MCF 10A (cell line): ENCODE results near the gene DFFA. TPM values are rescaled to one million over a fixed set of nuclear protein-coding genes. Genes with fewer than 3 reads are reported as not detected.
"Not testable (repeated sequence)": the region's sequence is repeated elsewhere in the genome, so short reads cannot be mapped to it uniquely, and the experiment has no call there.

Experiments
- BruUV-seq: library from RNA; stranded (reverse); fragments of 400-500 nt; replicated peaks from 2 replicates; lab custom pipeline; 2021; lab: Mats Ljungman, UMichigan
- CTCF ChIA-PET: fragments of 300-600 bp; sonication (Branson Sonifier 250); formaldehyde crosslinking; extraction: SDS; loops from one replicate; lab custom pipeline; 2021; ENCODE audit warnings: antibody characterized with exemption, inconsistent platforms; lab: Yijun Ruan, JAX
- POLR2A ChIA-PET: fragments of 300-600, 350-650 bp; sonication (Branson Sonifier 250); formaldehyde crosslinking; extraction: SDS; loops from one replicate; lab custom pipeline; 2020; ENCODE audit warnings: antibody characterized with exemption, inconsistent platforms; lab: Yijun Ruan, JAX
- DNase-seq: peaks from one replicate; pipeline ENCODE4 v3.0.0-alpha.2; 2018; ENCODE audit not compliant: unreplicated experiment
- H3K27ac Mint-ChIP-seq: one replicate; pipeline ENCODE4 v1.8.0; 2022; ENCODE audit warnings: mild to moderate bottlenecking, low read depth, mixed read lengths; ENCODE audit not compliant: unreplicated experiment
- H3K27me3 Mint-ChIP-seq: one replicate; pipeline ENCODE4 v1.8.0; 2022; ENCODE audit warnings: mixed read lengths; ENCODE audit not compliant: insufficient read depth, unreplicated experiment
- H3K36me3 Mint-ChIP-seq: one replicate; pipeline ENCODE4 v1.8.0; 2022; ENCODE audit warnings: mild to moderate bottlenecking, moderate library complexity, mixed read lengths; ENCODE audit not compliant: insufficient read depth, unreplicated experiment
- H3K4me1 Mint-ChIP-seq: one replicate; pipeline ENCODE4 v1.8.0; 2022; ENCODE audit warnings: mixed read lengths; ENCODE audit not compliant: insufficient read depth, unreplicated experiment
- H3K4me3 Mint-ChIP-seq: one replicate; pipeline ENCODE4 v1.8.0; 2022; ENCODE audit warnings: mild to moderate bottlenecking, moderate library complexity, mixed read lengths; ENCODE audit not compliant: unreplicated experiment
- H3K9me3 Mint-ChIP-seq: one replicate; pipeline ENCODE4 v1.8.0; 2022; ENCODE audit warnings: mixed read lengths; ENCODE audit not compliant: unreplicated experiment
- CTCF ChIP-seq: fragments of 200-600 bp; IDR thresholded peaks from one replicate; pipeline ENCODE4 v1.8.0; 2022; ENCODE audit warnings: antibody characterized with exemption, mild to moderate bottlenecking; ENCODE audit not compliant: unreplicated experiment
- intact Hi-C: fragments of 100-400 bp; cut with micrococcal nuclease; formaldehyde crosslinking; loops from 2 replicates; pipeline ENCODE4 v1.14.1; 2022
- total RNA-seq: library from RNA; stranded (reverse); gene quantifications from 2 replicates; pipeline ENCODE4 v1.2.3, GENCODE V29; 2022

DFFA gene
- total RNA-seq, 1 experiment from 2014 or later = 51.3 TPM

GRCh38 chr1:10424651-10425050 lies 47.7 kb downstream of the DFFA start:
- TF ChIP-seq CTCF = no peak
- POLR2A ChIA-PET = interaction anchor here (1.2 kb wide), 1 partner anchor 25 kb away, joined by 4 read pairs; no protein-coding TSS in a partner anchor
- Mint-ChIP-seq H3K36me3 (peaks cover 24% of the 10 kb centered on the region), H3K27me3 (no peaks in the 10 kb centered on the region), H3K4me1 (no peaks in the 10 kb centered on the region), H3K9me3 (no peaks in the 10 kb centered on the region), H3K27ac (no peak overlapping the region), H3K4me3 (no peak overlapping the region)
- CTCF ChIA-PET = interaction anchor here (0.6 to 1.6 kb wide), 3 partner anchors 29 to 215 kb away, joined by 3 to 8 read pairs (median 3); no protein-coding TSS in a partner anchor
- BruUV-seq = no TSS peak
- intact Hi-C loops = loop anchor here (5.0 kb wide), 1 partner anchor 557 kb away; no protein-coding TSS in a partner anchor
- DNase-seq = no peak

GRCh38 chr1:10424034-10424433 lies 48.3 kb downstream of the DFFA start:
- intact Hi-C loops = no loop called here
- ChIA-PET POLR2A (interaction anchor here (1.2 kb wide), 1 partner anchor 25 kb away, joined by 4 read pairs; no protein-coding TSS in a partner anchor), CTCF (interaction anchor here (0.6 to 1.6 kb wide), 3 partner anchors 28 to 214 kb away, joined by 3 to 8 read pairs (median 3); no protein-coding TSS in a partner anchor)
- TF ChIP-seq CTCF = no peak
- H3K36me3 Mint-ChIP-seq = peaks cover 30% of the 10 kb centered on the region
- DNase-seq = no peak
- H3K27me3 Mint-ChIP-seq = no peaks in the 10 kb centered on the region
- H3K27ac Mint-ChIP-seq = peak overlapping the region; percentile 27
- BruUV-seq = no TSS peak
- H3K4me3 Mint-ChIP-seq = no peak overlapping the region
- H3K9me3 Mint-ChIP-seq = no peaks in the 10 kb centered on the region
- H3K4me1 Mint-ChIP-seq = no peaks in the 10 kb centered on the region

DNA sequence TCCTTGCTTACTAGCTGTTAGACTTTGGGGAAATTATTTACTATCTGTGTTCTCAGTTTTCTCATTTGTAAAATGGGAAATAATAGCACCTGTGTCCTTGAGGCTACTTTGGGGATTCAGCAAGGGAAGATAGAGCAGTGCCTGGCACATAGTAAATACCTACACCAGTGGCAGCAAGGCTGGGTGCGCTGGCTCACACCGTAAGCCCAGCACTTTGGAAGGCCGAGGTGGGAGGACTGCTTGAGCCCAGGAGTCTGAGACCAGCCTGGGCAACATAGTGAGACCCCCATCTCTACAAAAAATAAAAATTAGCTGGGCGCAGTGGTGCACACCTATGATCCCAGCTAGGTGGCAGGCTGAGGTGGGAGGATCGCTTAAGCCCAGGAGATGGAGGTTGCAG lies 50.7 kb downstream of the DFFA start:
- Mint-ChIP-seq H3K27me3 (no peaks in the 10 kb centered on the region), H3K36me3 (peaks cover 54% of the 10 kb centered on the region), H3K4me1 (no peaks in the 10 kb centered on the region), H3K4me3 (no peak overlapping the region), H3K9me3 (no peaks in the 10 kb centered on the region), H3K27ac (no peak overlapping the region)
- intact Hi-C loops = no loop called here
- no peak for DNase-seq
- POLR2A ChIA-PET = interaction anchor here (1.5 kb wide), 1 partner anchor 34 kb away, joined by 3 read pairs; no protein-coding TSS in a partner anchor
- no TSS peak for BruUV-seq
- CTCF ChIA-PET = interaction anchor here (1.6 kb wide), 1 partner anchor 8 kb away, joined by 5 read pairs; the partner anchor contains the start of gene CENPS
- TF ChIP-seq CTCF = no peak

- no peak overlapping the region for H3K27ac Mint-ChIP-seq
These were observed 53.0 kb downstream of the DFFA start for GRCh38 chr1:10419351-10419750.

GRCh38 chr1:10418741-10419140 lies 53.6 kb downstream of the DFFA start:
- H3K4me1 Mint-ChIP-seq, DNase-seq, H3K4me3 Mint-ChIP-seq, H3K27ac Mint-ChIP-seq, intact Hi-C loops, H3K9me3 Mint-ChIP-seq, H3K27me3 Mint-ChIP-seq, BruUV-seq, POLR2A ChIA-PET: not testable (repeated sequence)
- CTCF ChIA-PET = interaction anchor here (0.6 kb wide), 1 partner anchor 891 kb away, joined by 3 read pairs; no protein-coding TSS in a partner anchor
- H3K36me3 Mint-ChIP-seq = peaks cover 82% of the 10 kb centered on the region

More at GRCh38 chr1:10419351-10419750, 53.0 kb downstream of the DFFA start:
- no peaks in the 10 kb centered on the region for H3K27me3 Mint-ChIP-seq
- TF ChIP-seq CTCF = no peak
- BruUV-seq = no TSS peak
- no peaks in the 10 kb centered on the region for H3K9me3 Mint-ChIP-seq
- no peak for DNase-seq
- H3K36me3 Mint-ChIP-seq = peaks cover 76% of the 10 kb centered on the region
- no peak overlapping the region for H3K4me3 Mint-ChIP-seq
- H3K4me1 Mint-ChIP-seq = no peaks in the 10 kb centered on the region
- intact Hi-C loops = no loop called here
- POLR2A ChIA-PET = no interaction called here
- CTCF ChIA-PET = no interaction called here

DNA sequence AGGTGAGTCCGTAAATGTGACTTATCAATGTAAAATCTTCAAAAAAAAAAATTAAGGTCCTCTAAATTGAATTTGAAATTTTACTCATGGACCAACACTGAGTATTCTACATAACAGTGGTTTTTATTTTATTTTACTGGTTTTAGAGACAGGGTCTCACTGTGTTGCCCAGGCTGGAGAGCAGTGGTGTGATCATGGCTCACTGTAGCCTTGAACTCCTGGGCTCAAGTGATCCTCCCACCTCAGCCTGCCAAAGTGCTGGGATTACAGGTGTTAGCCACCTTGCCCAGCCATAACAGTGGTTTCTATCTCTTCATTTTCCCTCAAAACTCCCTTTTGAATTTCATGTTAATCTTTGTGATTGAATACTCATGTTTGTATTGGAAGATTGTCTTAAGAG lies 56.4 kb downstream of the DFFA start:
- BruUV-seq, H3K4me1 Mint-ChIP-seq, H3K27me3 Mint-ChIP-seq, intact Hi-C loops, DNase-seq, POLR2A ChIA-PET, H3K27ac Mint-ChIP-seq, H3K4me3 Mint-ChIP-seq, H3K9me3 Mint-ChIP-seq: not testable (repeated sequence)
- H3K36me3 Mint-ChIP-seq = peaks cover 98% of the 10 kb centered on the region
- CTCF ChIA-PET = interaction anchor here (1.9 to 2.1 kb wide), 2 partner anchors 13 to 39 kb away, joined by 6 to 7 read pairs; no protein-coding TSS in a partner anchor
